Measurements from ENCODE around the gene EXD3. TPM values are rescaled to one million over a fixed set of nuclear protein-coding genes. Genes with fewer than 3 reads are reported as not detected.

The EXD3 gene
- total and polyA plus RNA-seq, 2 of the 13 experiments (the other 11 are each of a cell fraction or from before 2014, with no cell fraction given), result 2.7 to 4.8 TPM

- TF ChIP-seq, protein P1, sequence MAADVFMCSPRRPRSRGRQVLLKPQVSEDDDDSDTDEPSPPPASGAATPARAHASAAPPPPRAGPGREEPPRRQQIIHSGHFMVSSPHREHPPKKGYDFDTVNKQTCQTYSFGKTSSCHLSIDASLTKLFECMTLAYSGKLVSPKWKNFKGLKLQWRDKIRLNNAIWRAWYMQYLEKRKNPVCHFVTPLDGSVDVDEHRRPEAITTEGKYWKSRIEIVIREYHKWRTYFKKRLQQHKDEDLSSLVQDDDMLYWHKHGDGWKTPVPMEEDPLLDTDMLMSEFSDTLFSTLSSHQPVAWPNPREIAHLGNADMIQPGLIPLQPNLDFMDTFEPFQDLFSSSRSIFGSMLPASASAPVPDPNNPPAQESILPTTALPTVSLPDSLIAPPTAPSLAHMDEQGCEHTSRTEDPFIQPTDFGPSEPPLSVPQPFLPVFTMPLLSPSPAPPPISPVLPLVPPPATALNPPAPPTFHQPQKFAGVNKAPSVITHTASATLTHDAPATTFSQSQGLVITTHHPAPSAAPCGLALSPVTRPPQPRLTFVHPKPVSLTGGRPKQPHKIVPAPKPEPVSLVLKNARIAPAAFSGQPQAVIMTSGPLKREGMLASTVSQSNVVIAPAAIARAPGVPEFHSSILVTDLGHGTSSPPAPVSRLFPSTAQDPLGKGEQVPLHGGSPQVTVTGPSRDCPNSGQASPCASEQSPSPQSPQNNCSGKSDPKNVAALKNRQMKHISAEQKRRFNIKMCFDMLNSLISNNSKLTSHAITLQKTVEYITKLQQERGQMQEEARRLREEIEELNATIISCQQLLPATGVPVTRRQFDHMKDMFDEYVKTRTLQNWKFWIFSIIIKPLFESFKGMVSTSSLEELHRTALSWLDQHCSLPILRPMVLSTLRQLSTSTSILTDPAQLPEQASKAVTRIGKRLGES (CRISPR knock-in tag; IDR thresholded peaks at IDR 0.05; ENCODE audit: borderline replicate concordance), result no peak
- TF ChIP-seq STAG1 (CRISPR knock-in tag; IDR thresholded peaks at IDR 0.05), result no peak
- no peak for TF ChIP-seq SIX4 (CRISPR knock-in tag; IDR thresholded peaks at IDR 0.05)
- TF ChIP-seq IKZF1 (IDR thresholded peaks at IDR 0.05), result no peak
- no peak for TF ChIP-seq ZNF615 (CRISPR knock-in tag; IDR thresholded peaks at IDR 0.05; ENCODE audit: borderline replicate concordance)
- no peak for TF ChIP-seq ZNF567 (CRISPR knock-in tag; IDR thresholded peaks at IDR 0.05; ENCODE audit: borderline replicate concordance)
- TF ChIP-seq MYC (CRISPR knock-in tag; IDR thresholded peaks at IDR 0.05; ENCODE audit: borderline replicate concordance), result 0 out of 2 replicates have a peak, but pooled peaks have one; percentile 15
- TF ChIP-seq HNRNPH1 (optimal IDR thresholded peaks at IDR 0.05; ENCODE audit: low read depth, low read length), result no peak
- TF ChIP-seq, protein P2, sequence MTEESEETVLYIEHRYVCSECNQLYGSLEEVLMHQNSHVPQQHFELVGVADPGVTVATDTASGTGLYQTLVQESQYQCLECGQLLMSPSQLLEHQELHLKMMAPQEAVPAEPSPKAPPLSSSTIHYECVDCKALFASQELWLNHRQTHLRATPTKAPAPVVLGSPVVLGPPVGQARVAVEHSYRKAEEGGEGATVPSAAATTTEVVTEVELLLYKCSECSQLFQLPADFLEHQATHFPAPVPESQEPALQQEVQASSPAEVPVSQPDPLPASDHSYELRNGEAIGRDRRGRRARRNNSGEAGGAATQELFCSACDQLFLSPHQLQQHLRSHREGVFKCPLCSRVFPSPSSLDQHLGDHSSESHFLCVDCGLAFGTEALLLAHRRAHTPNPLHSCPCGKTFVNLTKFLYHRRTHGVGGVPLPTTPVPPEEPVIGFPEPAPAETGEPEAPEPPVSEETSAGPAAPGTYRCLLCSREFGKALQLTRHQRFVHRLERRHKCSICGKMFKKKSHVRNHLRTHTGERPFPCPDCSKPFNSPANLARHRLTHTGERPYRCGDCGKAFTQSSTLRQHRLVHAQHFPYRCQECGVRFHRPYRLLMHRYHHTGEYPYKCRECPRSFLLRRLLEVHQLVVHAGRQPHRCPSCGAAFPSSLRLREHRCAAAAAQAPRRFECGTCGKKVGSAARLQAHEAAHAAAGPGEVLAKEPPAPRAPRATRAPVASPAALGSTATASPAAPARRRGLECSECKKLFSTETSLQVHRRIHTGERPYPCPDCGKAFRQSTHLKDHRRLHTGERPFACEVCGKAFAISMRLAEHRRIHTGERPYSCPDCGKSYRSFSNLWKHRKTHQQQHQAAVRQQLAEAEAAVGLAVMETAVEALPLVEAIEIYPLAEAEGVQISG (CRISPR knock-in tag; IDR thresholded peaks at IDR 0.05), result no peak
- TF ChIP-seq KLF15 (CRISPR knock-in tag; IDR thresholded peaks at IDR 0.05; ENCODE audit: borderline replicate concordance), result no peak
- no peak for TF ChIP-seq GTF2F1 (IDR thresholded peaks at IDR 0.05; ENCODE audit: low read length)
- no peak for TF ChIP-seq ZNF556 (CRISPR knock-in tag; IDR thresholded peaks at IDR 0.05; ENCODE audit: borderline replicate concordance)
- TF ChIP-seq BHLHE40 (IDR thresholded peaks at IDR 0.05; ENCODE audit: low read length), result peak; percentile 70
- peak; percentile 20 for TF ChIP-seq HNRNPLL (IDR thresholded peaks at IDR 0.05; ENCODE audit: low read depth, low read length, poor library complexity, severe bottlenecking)
- TF ChIP-seq GTF3A (CRISPR knock-in tag; conservative IDR thresholded peaks at IDR 0.05), result no peak
- TF ChIP-seq RCOR2 (CRISPR knock-in tag; IDR thresholded peaks at IDR 0.05), result no peak
- TF ChIP-seq, protein P3, sequence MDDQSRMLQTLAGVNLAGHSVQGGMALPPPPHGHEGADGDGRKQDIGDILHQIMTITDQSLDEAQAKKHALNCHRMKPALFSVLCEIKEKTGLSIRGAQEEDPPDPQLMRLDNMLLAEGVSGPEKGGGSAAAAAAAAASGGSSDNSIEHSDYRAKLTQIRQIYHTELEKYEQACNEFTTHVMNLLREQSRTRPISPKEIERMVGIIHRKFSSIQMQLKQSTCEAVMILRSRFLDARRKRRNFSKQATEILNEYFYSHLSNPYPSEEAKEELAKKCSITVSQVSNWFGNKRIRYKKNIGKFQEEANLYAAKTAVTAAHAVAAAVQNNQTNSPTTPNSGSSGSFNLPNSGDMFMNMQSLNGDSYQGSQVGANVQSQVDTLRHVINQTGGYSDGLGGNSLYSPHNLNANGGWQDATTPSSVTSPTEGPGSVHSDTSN (CRISPR knock-in tag; IDR thresholded peaks at IDR 0.05; ENCODE audit: borderline replicate concordance), result no peak
- no peak for TF ChIP-seq NCOA1 (CRISPR knock-in tag; IDR thresholded peaks at IDR 0.05)
- TF ChIP-seq EHMT2 (IDR thresholded peaks at IDR 0.05; ENCODE audit: borderline replicate concordance, low read depth, low read length), result no peak
- no peak for TF ChIP-seq ZNF800 (CRISPR knock-in tag; IDR thresholded peaks at IDR 0.05)
Measured at GRCh38 chr9:137314561-137315560, 108.1 kb downstream of the EXD3 start (continued).
